HEK293 (cell line): ENCODE results near the gene ABHD17C.
A peak's percentile ranks its signal among the peaks of the same experiment; 100 is the strongest.

Experiments used
- GLIS1 ChIP-seq: fragments of 450-650 bp; formaldehyde crosslinking; IDR thresholded peaks from 2 replicates; pipeline ENCODE4 v1.5.1; 2016; ENCODE audit warnings: missing biosample characterization, missing genetic modification characterization
- HOXA7 ChIP-seq: sonication (generic); formaldehyde crosslinking; IDR thresholded peaks from 2 replicates; pipeline ENCODE4 v1.8.1; 2022; ENCODE audit warnings: missing genetic modification reagents, borderline replicate concordance
- HOXC10 ChIP-seq: sonication (generic); formaldehyde crosslinking; IDR thresholded peaks from 2 replicates; pipeline ENCODE4 v1.8.1; 2023; ENCODE audit warnings: mild to moderate bottlenecking, missing genetic modification reagents
- PBX3 ChIP-seq: sonication (generic); formaldehyde crosslinking; IDR thresholded peaks from 2 replicates; pipeline ENCODE4 v1.8.1; 2022; ENCODE audit warnings: mild to moderate bottlenecking, moderate library complexity, missing genetic modification reagents
- RBAK ChIP-seq: fragments of 450-650 bp; formaldehyde crosslinking; IDR thresholded peaks from 2 replicates; pipeline ENCODE4 v1.5.1; 2016; ENCODE audit warnings: missing biosample characterization, missing genetic modification characterization
- ZBTB17 ChIP-seq: fragments of 450-650 bp; formaldehyde crosslinking; IDR thresholded peaks from 2 replicates; pipeline ENCODE4 v1.5.1; 2016; ENCODE audit warnings: missing biosample characterization, missing genetic modification characterization
- ZBTB26 ChIP-seq: fragments of 450-650 bp; formaldehyde crosslinking; optimal IDR thresholded peaks from 2 replicates; pipeline ENCODE3; 2016; ENCODE audit warnings: missing biosample characterization, mild to moderate bottlenecking, missing genetic modification characterization
- ZBTB48 ChIP-seq: fragments of 450-650 bp; formaldehyde crosslinking; IDR thresholded peaks from 2 replicates; pipeline ENCODE4 v1.5.1; 2016; ENCODE audit warnings: missing biosample characterization, missing genetic modification characterization
- ZNF324 ChIP-seq: fragments of 450-650 bp; formaldehyde crosslinking; IDR thresholded peaks from 2 replicates; pipeline ENCODE4 v1.5.1; 2016; ENCODE audit warnings: missing biosample characterization, missing genetic modification characterization
- ZNF341 ChIP-seq: fragments of 450-650 bp; formaldehyde crosslinking; IDR thresholded peaks from 2 replicates; pipeline ENCODE4; 2016; ENCODE audit warnings: low read depth, missing biosample characterization, missing genetic modification characterization
- ZNF501 ChIP-seq: fragments of 450-650 bp; formaldehyde crosslinking; IDR thresholded peaks from 2 replicates; pipeline ENCODE4 v1.5.1; 2016; ENCODE audit warnings: missing biosample characterization, missing genetic modification characterization
- ZNF677 ChIP-seq: fragments of 450-650 bp; IDR thresholded peaks from 2 replicates; pipeline ENCODE4 v1.5.0; 2018; ENCODE audit warnings: missing biosample characterization, mild to moderate bottlenecking, missing genetic modification characterization, moderate library complexity
- ZNF792 ChIP-seq: fragments of 450-650 bp; formaldehyde crosslinking; IDR thresholded peaks from 2 replicates; pipeline ENCODE4 v1.5.1; 2016; ENCODE audit warnings: missing biosample characterization, missing genetic modification characterization
- ZNF837 ChIP-seq: fragments of 450-650 bp; formaldehyde crosslinking; IDR thresholded peaks from 2 replicates; pipeline ENCODE4 v1.5.1; 2016; ENCODE audit warnings: missing biosample characterization, missing genetic modification characterization
- TF ChIP-seq, protein P1 (sequence below): fragments of 450-650 bp; formaldehyde crosslinking; conservative IDR thresholded peaks from 2 replicates; pipeline ENCODE4 v1.5.1; 2016; ENCODE audit warnings: low read depth, missing biosample characterization, missing genetic modification characterization
- TF ChIP-seq, protein P2 (sequence below): fragments of 450-650 bp; formaldehyde crosslinking; IDR thresholded peaks from 2 replicates; pipeline ENCODE4 v1.5.1; 2016; ENCODE audit warnings: missing biosample characterization, missing genetic modification characterization
- TF ChIP-seq, protein P3 (sequence below): fragments of 450-650 bp; formaldehyde crosslinking; IDR thresholded peaks from 2 replicates; pipeline ENCODE4 v1.5.1; 2016; ENCODE audit warnings: missing biosample characterization, missing genetic modification characterization
- TF ChIP-seq, protein P4 (sequence below): fragments of 450-650 bp; formaldehyde crosslinking; conservative IDR thresholded peaks from 2 replicates; pipeline ENCODE4 v1.5.1; 2016; ENCODE audit warnings: low read depth, missing biosample characterization, missing genetic modification characterization
- TF ChIP-seq, protein P5 (sequence below): fragments of 450-650 bp; formaldehyde crosslinking; IDR thresholded peaks from 2 replicates; pipeline ENCODE4 v1.5.1; 2016; ENCODE audit warnings: missing biosample characterization, missing genetic modification characterization

ABHD17C gene

GRCh38 chr15:80780416-80781221 is 85.5 kb downstream of the ABHD17C start (continued):
- TF ChIP-seq, protein P1, sequence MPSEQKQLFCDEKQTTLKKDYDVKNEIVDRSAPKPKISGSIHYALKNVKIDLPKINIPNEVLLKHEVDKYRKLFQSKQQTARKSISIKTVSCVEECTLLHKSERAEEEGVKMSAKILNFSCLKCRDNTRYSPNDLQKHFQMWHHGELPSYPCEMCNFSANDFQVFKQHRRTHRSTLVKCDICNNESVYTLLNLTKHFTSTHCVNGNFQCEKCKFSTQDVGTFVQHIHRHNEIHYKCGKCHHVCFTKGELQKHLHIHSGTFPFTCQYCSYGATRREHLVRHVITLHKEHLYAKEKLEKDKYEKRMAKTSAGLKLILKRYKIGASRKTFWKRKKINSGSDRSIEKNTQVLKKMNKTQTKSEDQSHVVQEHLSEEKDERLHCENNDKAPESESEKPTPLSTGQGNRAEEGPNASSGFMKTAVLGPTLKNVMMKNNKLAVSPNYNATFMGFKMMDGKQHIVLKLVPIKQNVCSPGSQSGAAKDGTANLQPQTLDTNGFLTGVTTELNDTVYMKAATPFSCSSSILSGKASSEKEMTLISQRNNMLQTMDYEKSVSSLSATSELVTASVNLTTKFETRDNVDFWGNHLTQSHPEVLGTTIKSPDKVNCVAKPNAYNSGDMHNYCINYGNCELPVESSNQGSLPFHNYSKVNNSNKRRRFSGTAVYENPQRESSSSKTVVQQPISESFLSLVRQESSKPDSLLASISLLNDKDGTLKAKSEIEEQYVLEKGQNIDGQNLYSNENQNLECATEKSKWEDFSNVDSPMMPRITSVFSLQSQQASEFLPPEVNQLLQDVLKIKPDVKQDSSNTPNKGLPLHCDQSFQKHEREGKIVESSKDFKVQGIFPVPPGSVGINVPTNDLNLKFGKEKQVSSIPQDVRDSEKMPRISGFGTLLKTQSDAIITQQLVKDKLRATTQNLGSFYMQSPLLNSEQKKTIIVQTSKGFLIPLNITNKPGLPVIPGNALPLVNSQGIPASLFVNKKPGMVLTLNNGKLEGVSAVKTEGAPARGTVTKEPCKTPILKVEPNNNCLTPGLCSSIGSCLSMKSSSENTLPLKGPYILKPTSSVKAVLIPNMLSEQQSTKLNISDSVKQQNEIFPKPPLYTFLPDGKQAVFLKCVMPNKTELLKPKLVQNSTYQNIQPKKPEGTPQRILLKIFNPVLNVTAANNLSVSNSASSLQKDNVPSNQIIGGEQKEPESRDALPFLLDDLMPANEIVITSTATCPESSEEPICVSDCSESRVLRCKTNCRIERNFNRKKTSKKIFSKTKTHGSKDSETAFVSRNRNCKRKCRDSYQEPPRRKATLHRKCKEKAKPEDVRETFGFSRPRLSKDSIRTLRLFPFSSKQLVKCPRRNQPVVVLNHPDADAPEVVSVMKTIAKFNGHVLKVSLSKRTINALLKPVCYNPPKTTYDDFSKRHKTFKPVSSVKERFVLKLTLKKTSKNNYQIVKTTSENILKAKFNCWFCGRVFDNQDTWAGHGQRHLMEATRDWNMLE (tag by site-specific recombination), result no peak
- peak; percentile 50; the same call in 1 of the 2 replicates for TF ChIP-seq ZBTB17
- TF ChIP-seq, protein P2, sequence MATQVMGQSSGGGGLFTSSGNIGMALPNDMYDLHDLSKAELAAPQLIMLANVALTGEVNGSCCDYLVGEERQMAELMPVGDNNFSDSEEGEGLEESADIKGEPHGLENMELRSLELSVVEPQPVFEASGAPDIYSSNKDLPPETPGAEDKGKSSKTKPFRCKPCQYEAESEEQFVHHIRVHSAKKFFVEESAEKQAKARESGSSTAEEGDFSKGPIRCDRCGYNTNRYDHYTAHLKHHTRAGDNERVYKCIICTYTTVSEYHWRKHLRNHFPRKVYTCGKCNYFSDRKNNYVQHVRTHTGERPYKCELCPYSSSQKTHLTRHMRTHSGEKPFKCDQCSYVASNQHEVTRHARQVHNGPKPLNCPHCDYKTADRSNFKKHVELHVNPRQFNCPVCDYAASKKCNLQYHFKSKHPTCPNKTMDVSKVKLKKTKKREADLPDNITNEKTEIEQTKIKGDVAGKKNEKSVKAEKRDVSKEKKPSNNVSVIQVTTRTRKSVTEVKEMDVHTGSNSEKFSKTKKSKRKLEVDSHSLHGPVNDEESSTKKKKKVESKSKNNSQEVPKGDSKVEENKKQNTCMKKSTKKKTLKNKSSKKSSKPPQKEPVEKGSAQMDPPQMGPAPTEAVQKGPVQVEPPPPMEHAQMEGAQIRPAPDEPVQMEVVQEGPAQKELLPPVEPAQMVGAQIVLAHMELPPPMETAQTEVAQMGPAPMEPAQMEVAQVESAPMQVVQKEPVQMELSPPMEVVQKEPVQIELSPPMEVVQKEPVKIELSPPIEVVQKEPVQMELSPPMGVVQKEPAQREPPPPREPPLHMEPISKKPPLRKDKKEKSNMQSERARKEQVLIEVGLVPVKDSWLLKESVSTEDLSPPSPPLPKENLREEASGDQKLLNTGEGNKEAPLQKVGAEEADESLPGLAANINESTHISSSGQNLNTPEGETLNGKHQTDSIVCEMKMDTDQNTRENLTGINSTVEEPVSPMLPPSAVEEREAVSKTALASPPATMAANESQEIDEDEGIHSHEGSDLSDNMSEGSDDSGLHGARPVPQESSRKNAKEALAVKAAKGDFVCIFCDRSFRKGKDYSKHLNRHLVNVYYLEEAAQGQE (tag by site-specific recombination), result peak; percentile 98
- TF ChIP-seq ZBTB26 (tag by site-specific recombination), result peak; percentile 68
- TF ChIP-seq GLIS1, result peak; percentile 77
- TF ChIP-seq ZNF324 (tag by site-specific recombination), result no peak
- peak; percentile 33 for TF ChIP-seq ZNF341
- no peak for TF ChIP-seq ZNF677 (tag by site-specific recombination)
- TF ChIP-seq, protein P3, sequence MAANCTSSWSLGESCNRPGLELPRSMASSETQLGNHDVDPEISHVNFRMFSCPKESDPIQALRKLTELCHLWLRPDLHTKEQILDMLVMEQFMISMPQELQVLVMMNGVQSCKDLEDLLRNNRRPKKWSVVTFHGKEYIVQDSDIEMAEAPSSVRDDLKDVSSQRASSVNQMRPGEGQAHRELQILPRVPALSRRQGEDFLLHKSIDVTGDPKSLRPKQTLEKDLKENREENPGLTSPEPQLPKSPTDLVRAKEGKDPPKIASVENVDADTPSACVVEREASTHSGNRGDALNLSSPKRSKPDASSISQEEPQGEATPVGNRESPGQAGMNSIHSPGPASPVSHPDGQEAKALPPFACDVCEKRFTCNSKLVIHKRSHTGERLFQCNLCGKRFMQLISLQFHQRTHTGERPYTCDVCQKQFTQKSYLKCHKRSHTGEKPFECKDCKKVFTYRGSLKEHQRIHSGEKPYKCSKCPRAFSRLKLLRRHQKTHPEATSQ (tag by site-specific recombination), result no peak
- TF ChIP-seq PBX3 (CRISPR knock-in tag), result peak; percentile 86
- no peak for TF ChIP-seq ZNF792 (tag by site-specific recombination)
- TF ChIP-seq ZNF837 (tag by site-specific recombination), result no peak
- TF ChIP-seq, protein P4, sequence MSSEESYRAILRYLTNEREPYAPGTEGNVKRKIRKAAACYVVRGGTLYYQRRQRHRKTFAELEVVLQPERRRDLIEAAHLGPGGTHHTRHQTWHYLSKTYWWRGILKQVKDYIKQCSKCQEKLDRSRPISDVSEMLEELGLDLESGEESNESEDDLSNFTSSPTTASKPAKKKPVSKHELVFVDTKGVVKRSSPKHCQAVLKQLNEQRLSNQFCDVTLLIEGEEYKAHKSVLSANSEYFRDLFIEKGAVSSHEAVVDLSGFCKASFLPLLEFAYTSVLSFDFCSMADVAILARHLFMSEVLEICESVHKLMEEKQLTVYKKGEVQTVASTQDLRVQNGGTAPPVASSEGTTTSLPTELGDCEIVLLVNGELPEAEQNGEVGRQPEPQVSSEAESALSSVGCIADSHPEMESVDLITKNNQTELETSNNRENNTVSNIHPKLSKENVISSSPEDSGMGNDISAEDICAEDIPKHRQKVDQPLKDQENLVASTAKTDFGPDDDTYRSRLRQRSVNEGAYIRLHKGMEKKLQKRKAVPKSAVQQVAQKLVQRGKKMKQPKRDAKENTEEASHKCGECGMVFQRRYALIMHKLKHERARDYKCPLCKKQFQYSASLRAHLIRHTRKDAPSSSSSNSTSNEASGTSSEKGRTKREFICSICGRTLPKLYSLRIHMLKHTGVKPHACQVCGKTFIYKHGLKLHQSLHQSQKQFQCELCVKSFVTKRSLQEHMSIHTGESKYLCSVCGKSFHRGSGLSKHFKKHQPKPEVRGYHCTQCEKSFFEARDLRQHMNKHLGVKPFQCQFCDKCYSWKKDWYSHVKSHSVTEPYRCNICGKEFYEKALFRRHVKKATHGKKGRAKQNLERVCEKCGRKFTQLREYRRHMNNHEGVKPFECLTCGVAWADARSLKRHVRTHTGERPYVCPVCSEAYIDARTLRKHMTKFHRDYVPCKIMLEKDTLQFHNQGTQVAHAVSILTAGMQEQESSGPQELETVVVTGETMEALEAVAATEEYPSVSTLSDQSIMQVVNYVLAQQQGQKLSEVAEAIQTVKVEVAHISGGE (tag by site-specific recombination), result peak; percentile 51
- TF ChIP-seq, protein P5, sequence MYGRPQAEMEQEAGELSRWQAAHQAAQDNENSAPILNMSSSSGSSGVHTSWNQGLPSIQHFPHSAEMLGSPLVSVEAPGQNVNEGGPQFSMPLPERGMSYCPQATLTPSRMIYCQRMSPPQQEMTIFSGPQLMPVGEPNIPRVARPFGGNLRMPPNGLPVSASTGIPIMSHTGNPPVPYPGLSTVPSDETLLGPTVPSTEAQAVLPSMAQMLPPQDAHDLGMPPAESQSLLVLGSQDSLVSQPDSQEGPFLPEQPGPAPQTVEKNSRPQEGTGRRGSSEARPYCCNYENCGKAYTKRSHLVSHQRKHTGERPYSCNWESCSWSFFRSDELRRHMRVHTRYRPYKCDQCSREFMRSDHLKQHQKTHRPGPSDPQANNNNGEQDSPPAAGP (tag by site-specific recombination), result peak; percentile 44; the same call in 1 of the 2 replicates
- no peak for TF ChIP-seq ZBTB48 (tag by site-specific recombination)
- 0 out of 2 replicates have a peak, but pooled peaks have one; percentile 30 for TF ChIP-seq ZNF501
- no peak for TF ChIP-seq HOXA7 (CRISPR knock-in tag)
- TF ChIP-seq HOXC10 (CRISPR knock-in tag), result 0 out of 2 replicates have a peak, but pooled peaks have one; percentile 62
- no peak for TF ChIP-seq RBAK (tag by site-specific recombination)
